Coronary artery (tissue), 2 donors: ENCODE data around the gene ARSK.
"Not testable (repeated sequence)": the region's sequence is repeated elsewhere in the genome, so short reads cannot be mapped to it uniquely, and the experiment has no call there.

Experiments
- DNase-seq: peaks from one replicate; pipeline ENCODE4 v3.0.0-alpha.2; 2017; ENCODE audit warnings: low spot score
- H3K27ac ChIP-seq, 2 donors: fragments of 200-600 bp; sonication (generic); one replicate each; pipeline ENCODE4 v1.5.1; 2016 to 2019
- H3K4me3 ChIP-seq: fragments of 200-600 bp; sonication (generic); 2 replicates; pipeline ENCODE4 v1.5.1; 2016; ENCODE audit warnings: mild to moderate bottlenecking, moderate library complexity
- TF ChIP-seq, protein P1 (sequence below): fragments of 200-600 bp; sonication (generic); IDR thresholded peaks from one replicate; pipeline ENCODE4 v1.5.1; 2019; ENCODE audit warnings: antibody characterized with exemption

Gene ARSK

GRCh38 chr5:95631991-95632675, 77.2 kb downstream of the ARSK start:
- Histone ChIP-seq H3K27ac (no peak overlapping the region), H3K4me3 (no peak overlapping the region)
- no peak for DNase-seq
- TF ChIP-seq, protein P1, sequence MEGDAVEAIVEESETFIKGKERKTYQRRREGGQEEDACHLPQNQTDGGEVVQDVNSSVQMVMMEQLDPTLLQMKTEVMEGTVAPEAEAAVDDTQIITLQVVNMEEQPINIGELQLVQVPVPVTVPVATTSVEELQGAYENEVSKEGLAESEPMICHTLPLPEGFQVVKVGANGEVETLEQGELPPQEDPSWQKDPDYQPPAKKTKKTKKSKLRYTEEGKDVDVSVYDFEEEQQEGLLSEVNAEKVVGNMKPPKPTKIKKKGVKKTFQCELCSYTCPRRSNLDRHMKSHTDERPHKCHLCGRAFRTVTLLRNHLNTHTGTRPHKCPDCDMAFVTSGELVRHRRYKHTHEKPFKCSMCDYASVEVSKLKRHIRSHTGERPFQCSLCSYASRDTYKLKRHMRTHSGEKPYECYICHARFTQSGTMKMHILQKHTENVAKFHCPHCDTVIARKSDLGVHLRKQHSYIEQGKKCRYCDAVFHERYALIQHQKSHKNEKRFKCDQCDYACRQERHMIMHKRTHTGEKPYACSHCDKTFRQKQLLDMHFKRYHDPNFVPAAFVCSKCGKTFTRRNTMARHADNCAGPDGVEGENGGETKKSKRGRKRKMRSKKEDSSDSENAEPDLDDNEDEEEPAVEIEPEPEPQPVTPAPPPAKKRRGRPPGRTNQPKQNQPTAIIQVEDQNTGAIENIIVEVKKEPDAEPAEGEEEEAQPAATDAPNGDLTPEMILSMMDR = no peak

GRCh38 chr5:95632942-95633341, 78.0 kb downstream of the ARSK start:
- not testable (repeated sequence) for H3K4me3 ChIP-seq, H3K27ac ChIP-seq, DNase-seq

DNA sequence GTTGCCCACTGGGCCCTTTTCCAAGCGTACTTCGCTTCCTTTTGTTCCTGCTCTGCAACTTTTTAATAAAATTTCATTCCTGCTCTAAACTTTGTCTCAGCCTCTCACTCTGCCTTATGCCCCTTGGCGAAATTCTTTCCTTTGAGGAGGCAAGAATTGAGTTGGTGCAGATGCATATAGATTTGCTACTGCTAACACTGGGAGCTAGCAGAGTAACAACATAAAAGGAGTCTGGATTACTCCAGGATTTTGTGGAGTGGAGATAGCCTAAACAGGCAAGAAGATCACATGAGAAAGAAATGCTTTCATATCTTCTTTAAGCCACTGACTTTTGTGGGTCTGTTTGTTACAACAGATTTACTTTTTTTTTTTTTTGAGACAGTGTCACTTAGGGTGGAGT, 78.8 kb downstream of the ARSK start:
- H3K4me3 ChIP-seq = no peak overlapping the region

DNA sequence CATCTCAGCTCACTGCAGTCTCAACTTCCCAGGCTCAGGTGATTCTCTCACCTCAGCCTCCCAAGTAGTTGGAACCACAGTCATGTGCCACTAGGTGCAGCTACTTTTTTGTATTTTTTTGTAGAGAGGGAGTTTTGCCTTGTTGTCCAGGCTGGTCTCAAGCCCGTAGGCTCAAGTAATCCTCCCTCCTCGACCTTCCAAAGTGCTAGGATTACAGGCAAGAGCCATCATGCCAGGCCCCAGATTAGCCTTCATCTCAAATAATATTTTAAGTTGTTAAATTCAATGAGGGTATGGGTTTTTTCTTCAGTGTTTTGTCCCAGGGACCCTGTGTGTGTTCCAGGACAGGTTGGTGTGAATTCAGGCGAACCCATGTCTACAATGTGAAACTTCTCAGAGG, 79.2 kb downstream of the ARSK start:
- no peak for DNase-seq
- Histone ChIP-seq H3K4me3 (no peak overlapping the region), H3K27ac (no peak overlapping the region)
- TF ChIP-seq, protein P1 = no peak

More for the DNA sequence above, 78.8 kb downstream of the ARSK start:
- no peak for DNase-seq
- H3K27ac ChIP-seq = no peak overlapping the region
- TF ChIP-seq, protein P1 = no peak

GRCh38 chr5:95638632-95639031, 83.7 kb downstream of the ARSK start:
- no peak overlapping the region for H3K4me3 ChIP-seq
- DNase-seq = no peak
- H3K27ac ChIP-seq = no peak overlapping the region
- TF ChIP-seq, protein P1 = no peak

DNA sequence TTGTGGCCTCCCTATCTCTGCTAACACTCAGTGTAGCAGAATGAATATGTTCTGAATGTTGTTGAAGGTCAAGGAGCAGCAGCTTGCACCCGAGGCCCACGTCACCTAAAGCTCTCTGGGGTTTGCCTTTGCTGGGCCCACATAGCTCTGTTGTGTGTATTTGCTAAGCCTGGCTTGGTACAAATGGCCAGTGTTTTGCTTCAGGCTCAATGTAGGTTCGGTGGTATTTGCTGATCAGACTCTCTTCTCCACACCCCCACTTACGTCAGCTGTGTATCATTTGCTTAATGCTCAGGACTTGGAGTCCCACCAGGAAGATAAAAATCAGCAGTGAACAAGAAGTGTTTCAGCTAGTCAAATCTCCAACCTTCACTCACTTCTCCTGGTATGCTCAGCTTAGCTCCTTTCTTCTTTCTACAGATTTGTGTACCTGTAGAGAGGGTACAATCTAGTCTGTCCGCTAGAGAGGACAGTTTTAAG, 86.9 kb downstream of the ARSK start:
- DNase-seq = no peak
- TF ChIP-seq, protein P1 = no peak
- Histone ChIP-seq H3K27ac (no peak overlapping the region), H3K4me3 (no peak overlapping the region)

DNA sequence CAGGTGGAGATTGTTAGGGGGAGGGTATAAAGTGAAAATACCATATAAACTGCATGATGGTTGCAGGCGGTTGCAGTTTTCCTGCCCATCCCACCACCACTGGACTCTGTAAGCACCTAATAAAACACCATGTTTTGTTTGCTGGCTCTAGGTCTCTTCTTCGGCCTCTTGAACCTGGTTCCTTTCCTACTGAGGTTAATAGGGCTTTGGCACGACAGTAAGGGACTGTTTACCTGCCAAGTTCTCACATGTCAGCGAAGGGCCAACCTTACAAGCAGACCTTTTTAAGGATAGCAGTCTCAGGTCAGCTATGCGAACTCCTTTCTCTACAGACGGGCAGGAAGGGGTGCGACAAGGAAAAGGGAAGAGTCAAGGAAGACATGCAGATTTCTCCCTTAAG, 88.3 kb downstream of the ARSK start:
- TF ChIP-seq, protein P1 = no peak
- H3K27ac ChIP-seq = no peak overlapping the region
- DNase-seq = no peak
- no peak overlapping the region for H3K4me3 ChIP-seq
